ENCODE data around the gene FAP.
A peak's percentile ranks its signal among the peaks of the same experiment; 100 is the strongest.

The FAP gene

GRCh38 chr2:162243294-162243693, at the start of gene FAP:
TSS of gene FAP (minus strand) at chr2:162243445. CDS start at chr2:162243327, 118 bp downstream.
- DNase-seq (ENCODE audit: low spot score), result peak; percentile 44

- DNase-seq (ENCODE audit: low spot score), result no peak
Observed at GRCh38 chr2:162291748-162292147, 48.5 kb upstream of the FAP start.

GRCh38 chr2:162282765-162283425, 39.6 kb upstream of the FAP start:
- peak; percentile 13 for DNase-seq (ENCODE audit: low spot score)

DNA sequence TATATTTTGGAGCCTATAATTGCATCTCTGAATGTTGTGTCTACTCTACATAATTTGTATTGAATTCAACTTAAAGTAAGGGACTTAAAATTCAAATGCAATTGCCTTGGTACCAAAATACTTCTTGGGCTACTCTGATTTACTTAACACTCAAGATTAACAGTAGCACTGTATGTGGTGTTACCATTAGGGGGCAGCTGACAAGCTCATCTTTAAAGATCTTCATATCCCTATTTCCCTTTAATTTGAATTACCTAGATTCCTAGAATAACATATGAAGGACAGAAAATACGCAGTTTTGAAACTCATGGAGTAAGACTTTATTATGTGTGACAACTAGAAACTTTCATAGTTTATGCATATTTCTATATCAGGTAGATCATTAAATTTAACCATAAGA, 37.4 kb upstream of the FAP start:
- no peak for DNase-seq (ENCODE audit: low spot score)

DNA sequence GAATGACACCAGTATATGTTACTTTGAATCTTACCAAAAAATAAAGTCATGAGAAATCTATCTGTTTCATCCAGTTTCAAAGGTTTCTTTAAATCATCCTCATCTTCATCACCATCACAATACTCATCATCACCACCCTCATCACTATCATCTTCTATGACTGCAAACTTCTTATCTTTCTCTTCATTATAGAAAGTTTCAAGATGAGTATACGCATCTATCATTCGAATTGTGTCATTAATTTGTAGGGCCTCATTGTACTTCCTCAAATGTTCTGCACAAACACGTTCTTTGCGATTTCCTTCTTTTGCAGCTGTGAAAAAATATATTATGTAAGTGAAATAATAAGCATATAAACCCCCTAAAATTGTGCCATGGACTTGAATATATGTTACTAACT, 34.1 kb upstream of the FAP start:
- DNase-seq (ENCODE audit: low spot score), result no peak

DNA sequence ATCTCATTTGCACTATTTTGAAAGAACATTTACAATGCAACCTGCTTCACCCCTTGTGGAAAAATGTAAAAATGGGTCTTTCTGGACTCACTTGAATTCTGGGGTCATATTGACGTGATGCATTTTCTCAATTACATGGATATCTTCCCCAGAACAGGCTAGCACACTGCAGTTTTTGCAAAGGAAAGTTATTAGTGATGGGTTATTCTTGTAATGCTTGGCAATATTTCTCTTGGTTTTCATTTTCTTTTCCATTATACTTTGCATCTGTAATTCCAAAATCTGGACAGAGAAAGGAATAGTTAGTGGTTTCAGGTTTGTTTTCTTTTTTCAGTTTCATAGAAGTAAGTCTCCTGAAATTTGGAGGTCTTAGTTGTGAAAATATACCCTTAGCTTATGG, 24.8 kb upstream of the FAP start:
- DNase-seq (ENCODE audit: low spot score), result no peak

- DNase-seq (ENCODE audit: low spot score), result no peak
Observed at GRCh38 chr2:162267496-162267895, 24.3 kb upstream of the FAP start.

DNA sequence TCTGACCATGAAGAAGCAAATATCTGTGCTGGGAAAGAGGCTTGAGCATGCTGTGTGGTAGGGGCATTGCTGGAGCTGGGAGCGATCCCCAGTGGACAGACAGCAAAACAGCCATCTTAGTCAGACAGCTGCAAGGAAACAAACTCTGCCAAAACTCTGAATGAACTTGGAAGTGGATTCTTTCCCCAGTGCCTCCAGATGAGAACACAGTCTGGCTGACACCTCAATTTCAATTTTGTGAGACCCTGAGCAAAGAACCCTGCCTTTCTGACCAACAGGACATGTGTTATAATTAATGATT, 23.2 kb upstream of the FAP start:
- no peak for DNase-seq (ENCODE audit: low spot score)

GRCh38 chr2:162265666-162266459, 22.6 kb upstream of the FAP start:
- no peak for DNase-seq (ENCODE audit: low spot score)

DNA sequence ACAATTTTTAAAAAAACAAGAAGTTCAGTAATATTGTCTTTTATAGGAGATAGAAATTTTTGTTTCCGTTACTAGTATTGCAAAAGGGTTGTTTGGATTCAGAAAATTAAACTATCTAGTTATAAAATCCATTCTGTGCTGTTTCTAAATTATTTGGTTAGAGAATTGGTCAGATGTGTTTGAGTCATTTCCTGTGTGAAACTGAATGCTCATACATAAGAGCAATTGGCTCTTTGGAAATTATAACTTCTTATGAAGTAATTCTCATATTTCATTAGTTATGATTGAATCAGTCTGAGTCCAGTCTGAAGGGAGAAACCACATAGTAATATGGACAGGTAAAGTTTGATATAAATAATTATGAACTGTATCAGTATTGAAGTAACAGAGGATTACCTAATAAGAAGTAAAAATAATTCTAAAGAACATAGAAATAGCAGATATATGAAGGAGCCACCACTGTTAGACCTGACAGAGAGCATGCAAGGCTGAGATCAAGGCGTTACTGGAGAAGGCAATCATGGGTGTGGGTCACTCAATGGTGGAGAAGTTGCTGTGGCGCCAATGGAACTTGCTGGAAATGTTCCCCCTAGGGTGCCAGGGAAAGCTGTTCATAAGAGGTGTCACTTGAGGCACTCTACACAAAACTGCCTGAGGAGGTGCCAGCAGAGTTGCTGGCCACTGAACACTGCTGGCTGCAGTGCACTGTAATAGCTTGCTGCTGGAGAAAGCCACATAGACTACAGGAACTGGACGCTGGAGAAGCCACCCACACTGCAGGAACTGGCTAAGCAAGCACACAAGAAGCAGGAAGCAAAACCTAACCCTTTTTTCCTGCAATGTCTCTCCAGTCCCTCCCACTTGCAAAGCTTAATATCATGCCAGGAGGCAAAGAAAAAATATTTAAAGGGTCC, 18.0 kb upstream of the FAP start:
- DNase-seq (ENCODE audit: low spot score), result peak; percentile 61

- DNase-seq (ENCODE audit: low spot score), result peak; percentile 71
Observed at GRCh38 chr2:162258686-162259085, 15.4 kb upstream of the FAP start.

GRCh38 chr2:162258169-162258568, 14.9 kb upstream of the FAP start:
- DNase-seq (ENCODE audit: low spot score), result peak; percentile 15

DNA sequence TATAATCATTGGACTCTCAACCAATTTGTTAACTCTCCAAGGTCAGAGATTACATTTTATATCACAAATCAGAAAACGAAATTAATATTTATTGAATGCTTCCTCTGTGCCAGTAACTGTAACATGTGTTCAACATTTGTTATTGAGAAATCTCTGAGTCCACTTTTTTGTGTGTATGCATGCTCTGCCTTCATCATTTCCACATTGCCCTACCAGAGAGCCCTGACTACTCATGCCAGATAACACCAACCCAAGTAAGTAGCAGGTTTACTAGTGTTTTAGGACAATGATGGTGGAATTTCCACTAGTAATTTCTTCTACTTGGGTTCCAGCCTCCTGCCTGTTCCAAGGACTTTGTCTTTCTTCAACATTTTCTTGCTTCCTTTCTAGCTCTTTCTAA, 14.2 kb upstream of the FAP start:
- DNase-seq (ENCODE audit: low spot score), result peak; percentile 35

DNA sequence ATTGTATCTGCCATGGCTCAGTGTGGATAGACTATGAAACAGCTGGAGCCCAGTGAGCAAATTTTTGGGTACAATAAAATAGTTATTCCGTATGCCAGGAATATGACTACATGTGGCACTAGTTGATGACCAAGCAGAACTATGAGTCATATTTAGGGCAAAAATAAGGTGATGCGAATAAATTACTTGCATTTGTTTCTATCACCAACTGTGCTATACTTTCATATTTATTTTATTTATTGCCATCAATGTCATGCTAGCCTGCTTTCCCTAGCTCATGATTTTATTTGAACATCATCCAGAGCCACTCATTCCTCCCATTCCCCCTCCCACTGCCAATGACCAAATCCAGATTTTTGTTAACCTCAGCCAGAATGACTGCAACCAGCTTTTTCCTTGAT, 13.3 kb upstream of the FAP start:
- peak; percentile 63 for DNase-seq (ENCODE audit: low spot score)

DNA sequence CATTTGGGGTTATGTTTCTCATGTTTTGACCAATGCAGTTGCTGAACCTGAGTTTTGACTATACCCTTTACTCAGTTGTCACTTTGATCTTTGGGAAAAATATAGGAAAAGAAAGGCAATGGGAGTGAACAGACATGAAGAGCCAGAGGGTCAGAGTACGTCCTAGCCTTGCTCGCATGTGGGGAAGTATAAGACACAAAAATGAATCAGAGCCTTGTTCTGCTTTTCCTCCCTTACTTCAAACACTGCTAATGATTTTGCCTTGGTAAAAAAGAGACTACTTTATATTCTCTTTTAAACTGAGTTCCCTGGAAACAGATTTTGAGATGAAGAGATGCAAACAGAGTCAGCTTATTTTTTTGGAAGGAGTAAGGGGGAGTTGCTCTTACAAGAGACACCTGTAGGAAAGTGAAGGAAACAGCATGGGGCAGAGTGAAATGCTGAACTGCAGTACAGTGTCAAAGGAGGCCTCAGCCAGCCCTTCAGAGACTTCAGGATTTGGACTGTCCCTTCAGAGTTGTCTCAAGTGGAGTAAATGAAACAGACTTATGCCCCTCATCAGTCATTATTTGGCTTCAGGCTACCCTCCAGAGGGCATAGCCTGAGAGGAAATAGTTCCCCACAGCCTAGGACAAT, 11.1 kb upstream of the FAP start:
- no peak for DNase-seq (ENCODE audit: low spot score)

DNA sequence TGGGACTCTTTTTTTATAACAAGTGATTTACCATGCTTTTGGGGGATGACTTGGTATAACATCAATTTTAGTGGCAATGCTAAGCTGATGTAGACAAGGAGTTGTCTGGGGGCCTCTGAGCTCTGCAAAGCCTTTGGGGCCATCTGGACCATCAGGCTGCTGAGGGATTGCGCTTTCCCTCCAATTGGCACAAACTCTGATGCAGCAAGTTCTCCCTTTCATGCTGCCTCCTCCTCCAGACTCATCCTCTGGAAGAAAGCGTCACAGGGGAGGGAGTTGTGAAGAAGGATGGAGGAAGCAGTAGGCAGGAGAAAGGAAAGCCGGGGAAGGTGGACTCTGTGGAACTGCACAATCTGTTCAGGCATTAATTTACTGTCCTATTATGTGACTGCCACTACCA, 10.2 kb upstream of the FAP start:
- DNase-seq (ENCODE audit: low spot score), result no peak

DNA sequence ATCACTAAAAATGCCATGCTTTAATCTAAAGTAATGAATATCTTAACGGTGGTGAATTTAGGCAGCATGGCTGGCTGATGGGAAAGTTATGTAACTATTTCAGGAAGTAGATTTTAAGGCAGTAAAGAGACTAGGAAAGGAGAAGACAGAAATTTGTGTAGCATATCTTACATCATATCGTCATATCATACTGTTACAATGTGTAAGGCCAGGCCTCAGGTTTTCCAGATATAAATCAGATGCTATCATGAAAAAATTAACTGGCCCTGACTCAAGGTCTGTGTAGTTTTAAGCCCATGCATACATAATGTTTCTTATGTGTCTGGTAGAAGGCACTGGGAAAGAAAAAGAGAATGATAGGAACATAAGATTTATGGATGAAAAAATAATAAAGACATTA, 8.9 kb upstream of the FAP start:
- DNase-seq (ENCODE audit: low spot score), result no peak

DNA sequence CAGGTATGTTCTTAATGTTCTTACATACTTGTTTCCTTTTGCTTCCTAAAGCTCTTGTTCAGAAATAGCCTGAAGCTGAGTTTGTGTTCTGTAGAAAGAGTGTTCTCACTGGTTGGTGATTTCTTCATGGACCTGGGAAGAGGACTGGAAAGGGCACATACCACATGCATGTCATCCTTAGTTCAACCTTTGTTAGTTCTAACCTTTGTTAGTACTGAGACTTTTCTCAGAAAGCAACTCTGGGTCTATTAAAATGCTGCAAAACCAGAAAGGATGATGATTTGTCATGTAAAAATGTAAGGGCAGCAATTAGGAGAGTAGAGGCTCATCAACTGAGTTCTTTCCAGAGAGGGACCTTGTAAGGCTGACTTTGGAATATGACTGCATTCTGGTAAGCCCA, 2.5 kb upstream of the FAP start:
- peak; percentile 19 for DNase-seq (ENCODE audit: low spot score)

- DNase-seq (ENCODE audit: low spot score), result no peak
Observed at GRCh38 chr2:162245061-162245460, 1.8 kb upstream of the FAP start.

GRCh38 chr2:162244541-162245031, 1.3 kb upstream of the FAP start:
- DNase-seq (ENCODE audit: low spot score), result peak; percentile 82

- DNase-seq (ENCODE audit: low spot score), result no peak
Observed at GRCh38 chr2:162243715-162244114, 470 bp upstream of the FAP start.

DNA sequence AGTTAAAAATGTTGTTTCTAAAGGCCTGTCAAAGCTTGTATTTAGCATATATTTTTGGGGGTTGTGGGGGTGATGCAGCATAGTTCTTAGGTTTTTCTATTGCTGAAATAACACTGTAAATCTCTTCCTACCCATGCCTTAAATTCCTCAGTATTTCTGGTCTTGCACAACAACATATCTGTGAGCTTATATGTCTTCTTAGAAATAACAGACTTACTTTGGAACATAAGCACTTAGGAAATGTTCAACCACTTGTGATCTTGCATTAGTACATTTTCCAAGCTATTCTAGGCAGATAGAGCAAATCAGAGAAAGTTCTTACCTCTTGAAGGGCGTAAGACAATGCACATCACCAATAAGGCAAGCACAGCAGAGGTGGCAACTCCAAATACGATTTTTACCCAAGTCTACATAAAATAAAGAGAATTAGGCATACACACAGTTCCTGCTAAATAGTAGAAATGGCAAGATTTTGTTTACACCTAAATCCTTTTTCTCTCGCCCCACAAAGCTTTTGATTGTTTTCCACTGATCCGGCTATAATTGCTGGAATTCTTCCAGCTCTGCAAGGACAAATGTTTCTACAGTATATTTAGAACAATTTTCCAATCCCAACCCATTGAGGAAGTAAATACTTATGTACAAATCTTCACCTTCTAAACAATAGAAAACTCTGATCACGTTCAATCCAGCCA, 512 bp downstream of the FAP start:
- DNase-seq (ENCODE audit: low spot score), result no peak

All from AG20443 (cell line).